ENCODE data around the gene ATP1B1. TPM values are rescaled to one million over a fixed set of nuclear protein-coding genes. Genes with fewer than 3 reads are reported as not detected.

Gene ATP1B1
- total RNA-seq, 1 donor, result 37.1 TPM

DNA sequence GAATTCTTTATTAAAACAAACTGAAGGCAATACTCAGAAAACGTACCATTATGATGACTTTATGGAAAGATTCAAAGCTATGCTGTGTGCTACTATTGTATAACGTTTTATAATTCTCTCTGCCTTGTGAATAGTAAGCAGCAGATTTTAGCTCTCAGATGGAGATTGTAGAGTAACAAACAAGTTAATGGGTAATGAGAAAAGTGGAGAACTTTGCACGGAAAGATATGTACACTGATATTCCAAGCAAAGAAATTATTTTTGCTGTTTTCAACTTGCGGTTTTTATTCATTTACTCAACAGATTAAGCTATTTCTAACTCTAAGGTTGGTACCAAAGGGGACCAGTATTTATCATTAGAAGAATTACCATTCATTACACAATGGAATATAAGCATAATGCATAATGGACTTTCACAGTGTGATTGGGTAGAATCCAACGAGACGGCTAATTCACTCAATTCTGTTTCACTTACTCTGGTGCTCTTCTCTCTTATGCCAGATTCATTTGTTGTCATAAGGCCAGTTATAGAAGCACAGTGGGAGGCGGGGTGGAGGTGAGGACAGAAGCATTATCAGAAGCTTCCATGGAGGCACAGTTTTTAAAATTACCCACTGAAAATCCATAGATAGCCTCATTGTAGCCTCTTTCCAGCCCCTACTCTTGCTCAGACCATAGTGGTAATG is 38.6 kb downstream of the ATP1B1 start:
- TF ChIP-seq, protein P1, sequence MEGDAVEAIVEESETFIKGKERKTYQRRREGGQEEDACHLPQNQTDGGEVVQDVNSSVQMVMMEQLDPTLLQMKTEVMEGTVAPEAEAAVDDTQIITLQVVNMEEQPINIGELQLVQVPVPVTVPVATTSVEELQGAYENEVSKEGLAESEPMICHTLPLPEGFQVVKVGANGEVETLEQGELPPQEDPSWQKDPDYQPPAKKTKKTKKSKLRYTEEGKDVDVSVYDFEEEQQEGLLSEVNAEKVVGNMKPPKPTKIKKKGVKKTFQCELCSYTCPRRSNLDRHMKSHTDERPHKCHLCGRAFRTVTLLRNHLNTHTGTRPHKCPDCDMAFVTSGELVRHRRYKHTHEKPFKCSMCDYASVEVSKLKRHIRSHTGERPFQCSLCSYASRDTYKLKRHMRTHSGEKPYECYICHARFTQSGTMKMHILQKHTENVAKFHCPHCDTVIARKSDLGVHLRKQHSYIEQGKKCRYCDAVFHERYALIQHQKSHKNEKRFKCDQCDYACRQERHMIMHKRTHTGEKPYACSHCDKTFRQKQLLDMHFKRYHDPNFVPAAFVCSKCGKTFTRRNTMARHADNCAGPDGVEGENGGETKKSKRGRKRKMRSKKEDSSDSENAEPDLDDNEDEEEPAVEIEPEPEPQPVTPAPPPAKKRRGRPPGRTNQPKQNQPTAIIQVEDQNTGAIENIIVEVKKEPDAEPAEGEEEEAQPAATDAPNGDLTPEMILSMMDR (IDR thresholded peaks at IDR 0.05; ENCODE audit: insufficient read depth, low read depth, low read length), result no peak
- DNase-seq (ENCODE audit: low read depth), result no peak
- no peak overlapping the region for H3K4me3 ChIP-seq (ENCODE audit: low read depth, low read length)

DNA sequence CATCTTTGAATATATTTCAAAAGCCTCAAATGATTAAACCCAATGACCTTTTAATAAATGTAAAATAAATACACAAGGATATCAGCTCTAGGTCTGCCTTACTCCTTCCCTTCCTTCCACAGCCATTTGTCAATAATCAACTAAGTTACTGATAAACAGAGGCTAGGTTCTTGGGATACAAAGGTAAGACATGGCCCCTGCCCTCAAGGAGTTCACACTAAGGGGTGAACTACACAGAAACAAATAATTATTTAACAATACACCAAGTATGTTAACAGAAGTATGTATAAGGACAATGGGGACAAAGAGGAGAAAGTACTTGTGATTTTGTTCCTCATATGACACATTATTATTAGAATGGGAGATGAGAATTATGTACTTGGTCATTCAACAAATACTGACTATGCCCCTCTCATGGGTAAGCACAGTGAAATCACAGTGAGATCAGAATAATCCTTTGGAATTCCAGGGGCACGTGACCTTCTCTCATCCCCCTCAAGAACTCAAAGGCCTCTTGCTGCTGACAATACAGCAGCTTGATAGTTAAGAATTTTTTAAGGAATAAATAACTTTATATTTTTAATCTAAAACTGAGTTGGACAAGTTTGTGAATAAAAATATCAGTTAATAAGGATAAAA is 40.2 kb downstream of the ATP1B1 start:
- H3K4me3 ChIP-seq (ENCODE audit: low read depth, low read length), result no peak overlapping the region
- TF ChIP-seq, protein P1 (IDR thresholded peaks at IDR 0.05; ENCODE audit: insufficient read depth, low read depth, low read length), result no peak
- DNase-seq (ENCODE audit: low read depth), result no peak

DNA sequence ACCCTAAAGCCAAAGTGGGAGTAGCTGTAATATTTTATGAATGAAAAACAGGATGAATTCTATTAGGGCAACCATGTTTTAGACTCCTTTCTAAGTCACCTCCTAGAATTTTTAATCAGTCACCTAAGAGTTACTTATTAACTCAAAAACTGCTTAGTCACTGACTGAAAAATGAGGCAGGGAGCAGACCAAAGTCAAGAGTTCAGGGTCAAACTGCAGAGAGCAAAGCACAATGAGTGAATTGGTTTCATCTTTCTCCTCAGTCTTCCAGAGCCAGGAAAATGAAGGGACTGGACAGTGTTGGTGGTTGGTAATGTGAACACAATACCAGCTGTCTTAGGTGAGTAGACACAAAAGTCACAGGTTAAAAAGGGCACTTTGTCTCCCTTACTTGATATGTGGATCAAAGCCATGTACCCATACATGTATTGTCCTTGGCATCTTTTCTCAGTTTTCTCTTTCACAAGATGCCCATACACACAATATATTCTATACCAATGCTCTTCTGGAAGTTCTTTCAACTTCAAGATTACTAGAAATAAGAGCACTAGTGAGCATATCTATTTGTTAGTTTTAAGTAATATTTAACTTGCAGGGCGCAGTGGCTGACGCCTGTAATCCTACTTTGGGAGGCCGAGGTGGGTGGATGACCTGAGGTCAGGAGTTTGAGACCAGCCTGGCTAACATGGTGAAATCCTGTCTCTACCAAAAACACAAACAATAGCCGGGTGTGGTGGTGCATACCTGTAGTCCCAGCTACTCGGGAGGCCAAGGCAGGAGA is 42.2 kb downstream of the ATP1B1 start:
- DNase-seq (ENCODE audit: low read depth), result no peak
- TF ChIP-seq, protein P1 (IDR thresholded peaks at IDR 0.05; ENCODE audit: insufficient read depth, low read depth, low read length), result no peak
- H3K4me3 ChIP-seq (ENCODE audit: low read depth, low read length), result no peak overlapping the region

DNA sequence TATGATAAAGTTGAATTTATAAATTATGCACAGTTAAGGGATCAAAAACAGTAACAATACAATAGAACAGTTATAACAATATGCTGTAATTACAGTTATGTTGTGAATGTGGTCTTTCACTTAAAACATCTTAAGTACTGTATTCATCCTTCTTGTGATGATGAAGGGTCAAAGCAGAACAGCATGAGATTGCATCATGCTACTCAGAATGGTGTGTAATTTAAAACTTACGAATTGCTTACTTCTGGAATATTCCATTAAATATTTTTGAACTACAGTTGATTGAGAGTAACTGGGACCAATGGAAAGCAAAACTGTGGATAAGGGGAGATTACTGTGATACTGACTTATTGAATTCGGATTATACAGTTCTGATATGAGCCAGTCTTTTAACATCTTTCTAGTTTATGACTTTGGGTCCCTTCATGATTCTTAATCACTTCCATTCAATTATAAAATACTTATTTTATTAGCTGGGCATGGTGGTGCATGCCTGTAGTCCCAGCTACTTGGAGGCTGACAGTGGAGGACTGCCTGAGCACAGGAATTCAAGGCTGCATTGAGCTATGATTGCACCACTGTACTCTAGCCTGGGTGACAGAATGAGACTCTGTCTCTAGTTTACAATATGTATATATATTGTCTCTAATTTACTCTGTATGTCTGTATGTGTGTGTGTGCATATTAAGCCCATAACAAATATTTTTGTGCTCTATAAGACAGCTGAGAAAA is 43.2 kb downstream of the ATP1B1 start:
- H3K4me3 ChIP-seq (ENCODE audit: low read depth, low read length), result no peak overlapping the region
- TF ChIP-seq, protein P1 (IDR thresholded peaks at IDR 0.05; ENCODE audit: insufficient read depth, low read depth, low read length), result no peak
- peak; percentile 33 for DNase-seq (ENCODE audit: low read depth)

DNA sequence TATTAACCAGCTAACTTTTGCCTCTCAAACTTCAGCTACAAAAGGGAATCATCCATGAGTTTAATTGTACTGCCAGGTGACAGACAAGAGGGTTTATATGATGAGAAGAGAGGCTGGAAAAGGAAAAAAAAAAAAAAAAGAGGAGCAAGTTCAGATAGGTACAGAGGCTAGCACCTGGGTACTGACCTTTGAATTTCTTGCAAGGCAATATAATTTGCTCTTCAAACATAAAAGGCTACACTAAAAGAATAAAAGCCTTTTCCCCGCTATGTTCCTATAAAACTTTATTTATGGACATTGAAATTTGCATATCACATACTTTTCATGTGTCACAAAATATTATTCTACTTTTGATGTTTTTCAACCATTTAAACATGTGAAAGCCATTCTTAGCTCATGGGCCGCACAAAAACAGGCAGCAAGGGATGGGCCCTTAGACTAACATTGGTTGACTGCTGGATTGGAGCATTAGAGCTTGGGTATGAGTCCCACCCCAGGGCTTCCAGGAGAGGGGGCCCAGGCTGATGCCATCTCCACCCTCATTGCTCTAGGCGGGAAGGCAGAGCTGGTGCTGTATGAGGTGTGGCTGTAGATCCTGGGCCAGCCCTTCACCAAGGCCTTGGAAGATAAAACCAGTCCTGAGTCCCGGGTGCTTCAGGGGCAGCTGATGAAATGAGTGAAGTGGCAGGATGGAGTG is 44.3 kb downstream of the ATP1B1 start:
- no peak for DNase-seq (ENCODE audit: low read depth)
- H3K4me3 ChIP-seq (ENCODE audit: low read depth, low read length), result no peak overlapping the region
- TF ChIP-seq, protein P1 (IDR thresholded peaks at IDR 0.05; ENCODE audit: insufficient read depth, low read depth, low read length), result no peak

DNA sequence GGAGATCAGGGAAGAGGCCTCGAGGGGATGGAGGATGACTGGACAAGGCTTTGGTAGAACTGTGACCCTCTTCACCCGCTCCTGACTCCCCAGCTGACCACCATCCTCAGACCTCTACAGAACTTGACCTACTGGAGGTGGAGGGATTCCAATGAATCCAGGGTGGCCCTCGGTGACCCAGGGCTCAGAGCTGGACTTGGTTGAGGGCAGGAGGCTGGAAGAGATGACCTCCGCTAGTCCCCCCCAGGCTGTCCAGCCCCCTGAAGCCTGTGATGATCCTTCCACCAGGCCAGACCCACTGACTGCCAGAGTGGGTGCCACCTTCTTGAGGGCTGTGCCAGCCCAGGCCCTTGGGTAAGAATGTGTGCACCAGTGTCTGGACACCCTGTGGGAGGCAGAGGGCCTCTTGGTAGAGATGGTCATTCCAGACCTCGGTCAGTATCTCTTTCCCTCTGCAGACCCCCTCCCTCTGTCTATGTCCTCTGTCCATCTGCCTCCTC is 44.9 kb downstream of the ATP1B1 start:
- no peak overlapping the region for H3K4me3 ChIP-seq (ENCODE audit: low read depth, low read length)
- DNase-seq (ENCODE audit: low read depth), result no peak
- TF ChIP-seq, protein P1 (IDR thresholded peaks at IDR 0.05; ENCODE audit: insufficient read depth, low read depth, low read length), result no peak

Data from fibroblast of villous mesenchyme (primary cell).